CD4-positive, alpha-beta T cell treated with Interleukin-10 for 1 hour (primary cell): Measurements from ENCODE around the gene UBE2H.

Experiments
- DNase-seq: peaks from one replicate; pipeline ENCODE4 v3.0.0-alpha.2; 2020

The UBE2H gene

GRCh38 chr7:129783584-129783919, 169.2 kb downstream of the UBE2H start:
- DNase-seq: no peak

- DNase-seq: no peak
These were observed 169.8 kb downstream of the UBE2H start for GRCh38 chr7:129782818-129783583.

GRCh38 chr7:129781928-129782817, 170.6 kb downstream of the UBE2H start:
- DNase-seq: no peak

- no peak for DNase-seq
These were observed 171.5 kb downstream of the UBE2H start for GRCh38 chr7:129780974-129781927.
